Karpas-422 (cell line): ENCODE results near the gene DNPEP. TPM values are rescaled to one million over a fixed set of nuclear protein-coding genes. Genes with fewer than 3 reads are reported as not detected.

ENCODE experiments used
- DNase-seq: peaks from one replicate; pipeline ENCODE4 v3.0.0-alpha.2; 2015
- H2AFZ ChIP-seq: fragments of 200-600 bp; sonication (generic); 2 replicates; pipeline ENCODE4 v1.6.1; 2014; ENCODE audit warnings: antibody characterized with exemption, low read length, mixed read lengths
- H3K27ac ChIP-seq: fragments of 200-600 bp; sonication (generic); 2 replicates; pipeline ENCODE4 v1.5.1; 2014; ENCODE audit warnings: mild to moderate bottlenecking, low read length, moderate library complexity
- H3K27me3 ChIP-seq: fragments of 200-600 bp; sonication (generic); 2 replicates; pipeline ENCODE4 v1.6.1; 2014; ENCODE audit warnings: low read length, mixed read lengths
- H3K36me3 ChIP-seq: fragments of 200-600 bp; sonication (generic); 2 replicates; pipeline ENCODE4 v1.6.1; 2014; ENCODE audit warnings: low read length, mixed read lengths; ENCODE audit not compliant: insufficient read depth
- H3K4me1 ChIP-seq: fragments of 200-600 bp; sonication (generic); 2 replicates; pipeline ENCODE4 v1.6.1; 2014; ENCODE audit warnings: mild to moderate bottlenecking, low read length, mixed read lengths
- H3K4me2 ChIP-seq: fragments of 200-600 bp; sonication (generic); 2 replicates; pipeline ENCODE4 v1.6.1; 2014; ENCODE audit warnings: low read length, low read depth, mild to moderate bottlenecking; ENCODE audit not compliant: poor library complexity, severe bottlenecking
- H3K4me3 ChIP-seq: fragments of 200-600 bp; sonication (generic); 2 replicates; pipeline ENCODE4 v1.5.1; 2014; ENCODE audit warnings: mild to moderate bottlenecking, antibody characterized with exemption, low read length, mixed read lengths
- H3K79me2 ChIP-seq: fragments of 200-600 bp; sonication (generic); 2 replicates; pipeline ENCODE4 v1.6.1; 2014; ENCODE audit warnings: mild to moderate bottlenecking, low read length, mixed read lengths
- H3K9ac ChIP-seq: fragments of 200-600 bp; sonication (generic); 2 replicates; pipeline ENCODE4 v1.6.0; 2014; ENCODE audit warnings: low read length
- H3K9me2 ChIP-seq: fragments of 200-600 bp; sonication (generic), shearing (Covaris generic); replicated peaks from 2 replicates; pipeline ENCODE4 v1.6.0; 2014; ENCODE audit warnings: mild to moderate bottlenecking, low read length, moderate library complexity; ENCODE audit not compliant: insufficient read depth
- H3K9me3 ChIP-seq: fragments of 300-700, 200-600 bp; sonication (generic); 2 replicates; pipeline ENCODE4 v1.6.1; 2014; ENCODE audit warnings: low read length, mixed read lengths
- H4K20me1 ChIP-seq: fragments of 200-600 bp; sonication (generic); 2 replicates; pipeline ENCODE4 v1.6.1; 2014; ENCODE audit warnings: mild to moderate bottlenecking, antibody characterized with exemption, low read length, low read depth; ENCODE audit not compliant: insufficient read depth
- small RNA-seq: library from RNA; depleted of rRNA; stranded (forward); fragments of <200 nt; gene quantifications from one replicate; pipeline ENCODE3, GENCODE V24; 2014
- total RNA-seq: library from RNA; depleted of rRNA; stranded (reverse); fragments of >200 nt; shearing (Covaris generic); gene quantifications from 2 replicates; pipeline ENCODE4 v1.2.3, GENCODE V29; 2014; ENCODE audit warnings: low replicate concordance; rRNA removed

The DNPEP gene
- total RNA-seq, 1 experiment from 2014 or later: 77.9 TPM

DNA sequence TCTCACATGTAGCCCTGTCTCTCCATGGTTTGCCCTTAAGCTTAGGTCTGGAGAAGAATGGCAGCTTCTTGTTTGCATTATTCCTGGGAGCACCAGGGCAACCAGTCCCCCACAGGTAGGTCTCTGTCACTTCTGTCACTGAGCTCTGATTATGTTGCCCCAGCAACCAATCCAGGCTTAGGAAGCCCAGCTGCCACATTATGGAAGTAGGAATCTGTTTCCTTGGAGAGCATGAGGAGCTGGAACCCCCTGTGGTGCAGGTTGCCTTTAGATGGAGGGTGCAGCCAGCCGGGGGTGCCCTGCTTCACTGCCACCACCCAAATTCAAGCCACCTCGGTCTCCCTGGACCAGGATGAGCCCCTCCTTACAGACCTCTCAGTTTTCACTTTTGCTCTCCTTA lies 60.0 kb downstream of the DNPEP start:
- Histone ChIP-seq H3K4me1 (no peaks in the 10 kb centered on the region), H3K9ac (no peak overlapping the region), H3K79me2 (no peaks in the 10 kb centered on the region), H3K4me3 (no peak overlapping the region), H2AFZ (no peak overlapping the region), H3K36me3 (no peaks in the 10 kb centered on the region), H4K20me1 (no peaks in the 10 kb centered on the region), H3K9me2 (no peaks in the 10 kb centered on the region), H3K27ac (no peak overlapping the region), H3K27me3 (no peaks in the 10 kb centered on the region), H3K4me2 (no peak overlapping the region), H3K9me3 (no peaks in the 10 kb centered on the region)
- DNase-seq: no peak

DNA sequence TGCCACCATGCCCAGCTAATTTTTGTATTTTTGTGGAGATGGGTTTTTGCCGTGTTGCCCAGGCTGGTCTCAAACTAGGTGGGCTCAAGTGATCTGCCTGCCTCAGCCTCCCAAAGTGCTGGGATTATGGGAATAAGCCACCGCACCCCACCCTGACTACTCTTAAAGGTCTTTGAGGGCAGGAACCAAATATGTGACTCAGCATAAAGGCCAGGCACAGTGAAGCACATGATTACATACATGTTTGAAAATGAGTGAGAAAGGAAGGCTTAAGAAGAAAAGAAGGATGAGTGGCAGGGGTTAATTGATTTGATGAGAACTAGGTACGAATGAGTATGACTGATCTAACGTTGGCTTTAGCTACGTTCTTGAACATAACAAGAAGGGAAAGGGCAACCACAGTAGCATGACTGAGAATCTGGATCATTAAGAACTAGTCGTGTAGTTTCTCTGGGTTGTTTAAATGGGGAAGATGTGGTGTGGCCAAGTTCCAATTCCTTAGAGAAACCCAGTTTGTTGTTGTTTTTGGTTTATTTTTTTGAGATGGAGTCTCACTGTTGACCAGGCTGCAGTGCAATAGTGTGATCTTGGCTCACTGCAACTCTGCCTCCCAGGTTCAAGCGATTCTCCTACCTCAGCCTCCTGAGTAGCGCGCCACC lies 61.9 kb downstream of the DNPEP start:
- Histone ChIP-seq H3K79me2 (no peaks in the 10 kb centered on the region), H3K27ac (no peak overlapping the region), H4K20me1 (no peaks in the 10 kb centered on the region), H3K36me3 (no peaks in the 10 kb centered on the region), H2AFZ (no peak overlapping the region), H3K27me3 (no peaks in the 10 kb centered on the region), H3K4me1 (no peaks in the 10 kb centered on the region), H3K9me2 (no peaks in the 10 kb centered on the region), H3K9me3 (no peaks in the 10 kb centered on the region), H3K4me2 (no peak overlapping the region), H3K9ac (no peak overlapping the region), H3K4me3 (no peak overlapping the region)
- no peak for DNase-seq

DNA sequence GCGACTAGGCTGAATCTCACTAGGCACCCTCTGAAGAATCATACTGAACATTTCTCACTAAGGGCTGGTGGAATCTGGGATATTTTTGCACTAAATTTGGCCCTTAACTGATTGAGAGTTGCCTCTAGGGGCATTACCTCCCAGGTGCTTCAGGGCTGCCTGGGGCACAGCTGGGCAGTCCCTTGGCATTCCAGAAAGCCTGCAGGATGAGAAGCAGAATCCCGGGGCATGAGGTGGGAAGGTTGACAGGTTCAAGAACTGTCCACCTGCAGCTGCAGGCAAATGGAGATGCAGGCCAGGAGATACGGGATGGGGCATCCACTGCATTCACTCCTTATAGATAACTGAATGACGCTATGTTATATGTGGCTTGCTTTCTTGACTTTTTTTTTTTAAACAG lies 62.6 kb downstream of the DNPEP start:
- no peaks in the 10 kb centered on the region for H3K9me2 ChIP-seq
- H3K27me3 ChIP-seq: no peaks in the 10 kb centered on the region
- DNase-seq: no peak
- no peaks in the 10 kb centered on the region for H3K4me1 ChIP-seq
- H3K27ac ChIP-seq: no peak overlapping the region
- H4K20me1 ChIP-seq: no peaks in the 10 kb centered on the region
- no peak overlapping the region for H3K9ac ChIP-seq
- no peaks in the 10 kb centered on the region for H3K36me3 ChIP-seq
- H2AFZ ChIP-seq: no peak overlapping the region
- no peaks in the 10 kb centered on the region for H3K79me2 ChIP-seq
- H3K4me3 ChIP-seq: no peak overlapping the region
- H3K4me2 ChIP-seq: no peak overlapping the region
- H3K9me3 ChIP-seq: no peaks in the 10 kb centered on the region

DNA sequence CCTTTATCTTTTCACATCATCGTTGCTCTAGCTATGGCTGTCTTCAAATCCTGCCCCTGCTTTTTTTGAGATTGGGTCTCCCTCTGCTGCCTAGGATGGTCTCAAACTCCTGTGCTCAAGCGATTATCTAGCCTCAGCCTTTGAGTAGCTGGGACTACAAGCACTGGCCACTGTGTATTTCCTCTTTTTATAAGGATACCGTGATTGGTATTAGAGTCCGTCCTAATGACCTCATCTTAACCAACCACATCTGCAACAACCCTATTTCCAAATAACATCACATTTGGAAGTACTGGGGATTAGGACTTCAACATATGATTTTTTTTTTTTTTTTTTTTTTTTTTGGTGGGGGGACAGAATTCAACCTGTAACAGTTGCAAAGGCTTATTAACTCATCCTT lies 64.3 kb downstream of the DNPEP start:
- Histone ChIP-seq H3K9me2 (no peaks in the 10 kb centered on the region), H3K27me3 (no peaks in the 10 kb centered on the region), H3K4me3 (no peak overlapping the region), H3K9ac (no peak overlapping the region), H2AFZ (no peak overlapping the region), H3K9me3 (no peaks in the 10 kb centered on the region), H3K79me2 (no peaks in the 10 kb centered on the region), H3K4me2 (no peak overlapping the region), H4K20me1 (no peaks in the 10 kb centered on the region), H3K4me1 (no peaks in the 10 kb centered on the region), H3K27ac (no peak overlapping the region), H3K36me3 (no peaks in the 10 kb centered on the region)
- DNase-seq: no peak

Small RNAs within 50 kb of the gene (small RNA-seq; reads per million reads assigned to genes)
- gene AC053503.3: not detected

Other genes with a start within 250 kb of the DNPEP start
- 10.4 and 21.5 TPM in 2 replicates for gene NHEJ1, start 227.1 kb downstream of the DNPEP start, total RNA-seq
- gene SLC23A3, start 217.9 kb downstream of the DNPEP start, total RNA-seq: 2.7 and 3.5 TPM in 2 replicates
- 38.7 and 64.8 TPM in 2 replicates for gene CNPPD1, start 211.0 kb downstream of the DNPEP start, total RNA-seq
- 61.1 and 93.8 TPM in 2 replicates for gene RETREG2, start 209.6 kb downstream of the DNPEP start, total RNA-seq
- 28.0 and 37.6 TPM in 2 replicates for gene ZFAND2B, start 181.1 kb downstream of the DNPEP start, total RNA-seq
- 14.3 and 28.4 TPM in 2 replicates for gene ABCB6, start 169.0 kb downstream of the DNPEP start, total RNA-seq
- 16.6 and 25.9 TPM in 2 replicates for gene ATG9A, start 158.3 kb downstream of the DNPEP start, total RNA-seq
- 159 and 230 TPM in 2 replicates for gene ANKZF1, start 158.1 kb downstream of the DNPEP start, total RNA-seq
- gene GLB1L, start 142.5 kb downstream of the DNPEP start, total RNA-seq: 4.3 and 6.4 TPM in 2 replicates
- 22.8 and 30.7 TPM in 2 replicates for gene STK16, start 142.4 kb downstream of the DNPEP start, total RNA-seq
- not detected in 2 replicates for gene TUBA4B, start 134.7 kb downstream of the DNPEP start, total RNA-seq
- gene TUBA4A, start 134.0 kb downstream of the DNPEP start, total RNA-seq: 32.6 and 61.8 TPM in 2 replicates
- gene DNAJB2, start 108.5 kb downstream of the DNPEP start, total RNA-seq: 30.9 and 55.8 TPM in 2 replicates
- not detected in 2 replicates for gene PTPRN, start 78.5 kb downstream of the DNPEP start, total RNA-seq
- not detected in 2 replicates for gene RESP18, start 55.2 kb downstream of the DNPEP start, total RNA-seq
- not detected in 2 replicates for gene DES, start 30.5 kb upstream of the DNPEP start, total RNA-seq
- gene SPEG, start 46.9 kb upstream of the DNPEP start, total RNA-seq: not detected in 2 replicates
- 10.5 and 17.1 TPM in 2 replicates for gene GMPPA, start 111.0 kb upstream of the DNPEP start, total RNA-seq
- gene ASIC4, start 126.6 kb upstream of the DNPEP start, total RNA-seq: 0.32 TPM in 1 of 2 replicates, not detected in the other
- 25.5 and 44.5 TPM in 2 replicates for gene CHPF, start 155.9 kb upstream of the DNPEP start, total RNA-seq
- gene TMEM198, start 156.1 kb upstream of the DNPEP start, total RNA-seq: 2.7 and 3.2 TPM in 2 replicates
- gene OBSL1, start 183.6 kb upstream of the DNPEP start, total RNA-seq: not detected in 2 replicates
- not detected in 2 replicates for gene INHA, start 184.4 kb upstream of the DNPEP start, total RNA-seq
- 19.8 and 24.0 TPM in 2 replicates for gene STK11IP, start 209.9 kb upstream of the DNPEP start, total RNA-seq
- gene SLC4A3, start 239.7 kb upstream of the DNPEP start, total RNA-seq: not detected in 2 replicates